ENCODE results near the gene DRG1.
"Not testable (repeated sequence)": the region's sequence is repeated elsewhere in the genome, so short reads cannot be mapped to it uniquely, and the experiment has no call there.

DRG1 gene

GRCh38 chr22:31399211-31400022, at the start of gene DRG1:
TSS of gene DRG1 (plus strand) at chr22:31399604. CDS start at chr22:31399684, 80 bp downstream.
- DNase-seq = peak; percentile 94

- DNase-seq = no peak
Observed at GRCh38 chr22:31349960-31350359, 49.4 kb upstream of the DRG1 start.

GRCh38 chr22:31350410-31350863, 49.0 kb upstream of the DRG1 start:
- DNase-seq = no peak

GRCh38 chr22:31354515-31354914, 44.9 kb upstream of the DRG1 start:
- DNase-seq = no peak

GRCh38 chr22:31360029-31360428, 39.4 kb upstream of the DRG1 start:
- no peak for DNase-seq

- no peak for DNase-seq
Observed at GRCh38 chr22:31361743-31362142, 37.7 kb upstream of the DRG1 start.

GRCh38 chr22:31363885-31364465, 35.4 kb upstream of the DRG1 start:
- DNase-seq = no peak

GRCh38 chr22:31367426-31367825, 32.0 kb upstream of the DRG1 start:
- DNase-seq = no peak

GRCh38 chr22:31377612-31378011, 21.8 kb upstream of the DRG1 start:
- DNase-seq = no peak

- no peak for DNase-seq
Observed at GRCh38 chr22:31378123-31378522, 21.3 kb upstream of the DRG1 start.

- DNase-seq = peak; percentile 22
Observed at GRCh38 chr22:31378651-31379050, 20.8 kb upstream of the DRG1 start.

GRCh38 chr22:31393893-31394292, 5.5 kb upstream of the DRG1 start:
- no peak for DNase-seq

GRCh38 chr22:31394326-31394725, 5.1 kb upstream of the DRG1 start:
- DNase-seq = no peak

GRCh38 chr22:31398231-31398630, 1.2 kb upstream of the DRG1 start:
- DNase-seq = peak; percentile 11

GRCh38 chr22:31400023-31400397, 606 bp downstream of the DRG1 start:
- no peak for DNase-seq

- not testable (repeated sequence) for DNase-seq
Observed at GRCh38 chr22:31402350-31402749, 2.9 kb downstream of the DRG1 start.

- no peak for DNase-seq
Observed at GRCh38 chr22:31425331-31426050, 26.1 kb downstream of the DRG1 start.

GRCh38 chr22:31431950-31432349, 32.5 kb downstream of the DRG1 start:
- DNase-seq = no peak

- no peak for DNase-seq
Observed at GRCh38 chr22:31436132-31436531, 36.7 kb downstream of the DRG1 start.

GRCh38 chr22:31439808-31440207, 40.4 kb downstream of the DRG1 start:
- DNase-seq = no peak

GRCh38 chr22:31440681-31441080, 41.3 kb downstream of the DRG1 start:
- DNase-seq = no peak

GRCh38 chr22:31441652-31442051, 42.2 kb downstream of the DRG1 start:
- no peak for DNase-seq

- no peak for DNase-seq
Observed at GRCh38 chr22:31442768-31443489, 43.5 kb downstream of the DRG1 start.

Data from MV-4-11 (cell line).